HFFc6 (cell line): ENCODE measurements around the gene BOK. TPM values are rescaled to one million over a fixed set of nuclear protein-coding genes. Genes with fewer than 3 reads are reported as not detected.

Source experiments
- DNase-seq: peaks from one replicate; pipeline ENCODE4 v3.0.0-alpha.2; 2018
- H3K27ac Mint-ChIP-seq: 2 replicates; pipeline ENCODE4 v1.8.0; 2020; ENCODE audit warnings: mild to moderate bottlenecking, mixed read lengths
- H3K27me3 Mint-ChIP-seq: 2 replicates; pipeline ENCODE4 v1.8.0; 2021; ENCODE audit warnings: mild to moderate bottlenecking, moderate library complexity, mixed read lengths; ENCODE audit not compliant: insufficient read depth
- H3K36me3 Mint-ChIP-seq: 2 replicates; pipeline ENCODE4 v1.8.0; 2021; ENCODE audit warnings: low read depth, mixed read lengths
- H3K4me1 Mint-ChIP-seq: 2 replicates; pipeline ENCODE4 v1.8.0; 2020; ENCODE audit warnings: low read depth, mixed read lengths
- H3K4me3 Mint-ChIP-seq: 2 replicates; pipeline ENCODE4 v1.8.0; 2020; ENCODE audit warnings: mild to moderate bottlenecking, moderate library complexity, mixed read lengths
- H3K9me3 Mint-ChIP-seq: 2 replicates; pipeline ENCODE4 v1.8.0; 2020; ENCODE audit warnings: mild to moderate bottlenecking, mixed read lengths
- total RNA-seq, 6 experiments: library from RNA; stranded (reverse); fragmentation: NEBNext Ultra II Directional; extraction: Animal tissue kit (Norgen Biotek cat#: 25700); gene quantifications; 2 replicates in 1 of 6; 3 replicates in 5 of 6; pipeline ENCODE4 v1.2.3, GENCODE V29; 2021
- TF ChIP-seq, protein P1 (sequence below): fragments of 200-600 bp; sonication (generic); IDR thresholded peaks from 2 replicates; pipeline ENCODE4 v1.5.0; 2021; ENCODE audit warnings: antibody characterized with exemption, mild to moderate bottlenecking

BOK gene
- total RNA-seq, 6 experiments from 2014 or later = 26.3 to 42.4 (median 29.1) TPM

DNA sequence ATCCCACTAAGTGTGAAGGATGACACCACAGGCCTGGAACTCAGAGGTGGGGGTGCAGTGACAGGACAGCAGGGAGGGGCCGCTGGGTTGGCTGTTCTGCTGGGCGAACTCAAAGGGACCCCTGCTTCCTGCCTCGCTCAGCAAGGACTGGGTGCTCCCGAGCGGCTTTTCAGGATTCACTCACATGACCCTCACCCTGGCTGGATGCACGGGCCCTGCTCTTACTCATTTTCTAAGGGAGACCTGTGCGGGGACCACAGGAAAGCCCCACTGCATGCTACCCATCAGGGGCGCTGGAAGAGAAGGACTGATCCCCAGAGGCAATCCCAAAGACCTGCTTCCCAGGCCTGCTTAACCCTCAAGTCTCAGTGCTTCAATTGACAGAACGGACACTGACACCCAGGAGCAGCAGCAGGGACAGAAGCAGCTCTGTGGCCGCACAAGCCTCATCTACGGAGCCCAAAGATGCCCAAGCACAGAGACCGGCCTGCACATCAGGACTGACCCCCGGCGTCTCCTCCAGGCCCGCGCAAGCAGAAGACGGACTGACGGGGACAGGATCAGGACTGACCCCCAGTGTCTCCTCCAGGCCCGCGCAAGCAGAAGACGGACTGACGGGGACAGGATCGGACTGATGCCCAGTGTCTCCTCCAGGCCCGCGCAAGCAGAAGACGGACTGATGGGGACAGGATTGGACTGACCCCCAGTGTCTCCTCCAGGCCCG lies 48.8 kb downstream of the BOK start:
- Mint-ChIP-seq H3K4me1 (peaks cover 24% of the 10 kb centered on the region), H3K36me3 (peaks cover 5% of the 10 kb centered on the region), H3K4me3 (no peak overlapping the region), H3K27me3 (peaks cover 2% of the 10 kb centered on the region; the same call in 1 of the 2 replicates), H3K27ac (no peak overlapping the region), H3K9me3 (no peaks in the 10 kb centered on the region)
- TF ChIP-seq, protein P1, sequence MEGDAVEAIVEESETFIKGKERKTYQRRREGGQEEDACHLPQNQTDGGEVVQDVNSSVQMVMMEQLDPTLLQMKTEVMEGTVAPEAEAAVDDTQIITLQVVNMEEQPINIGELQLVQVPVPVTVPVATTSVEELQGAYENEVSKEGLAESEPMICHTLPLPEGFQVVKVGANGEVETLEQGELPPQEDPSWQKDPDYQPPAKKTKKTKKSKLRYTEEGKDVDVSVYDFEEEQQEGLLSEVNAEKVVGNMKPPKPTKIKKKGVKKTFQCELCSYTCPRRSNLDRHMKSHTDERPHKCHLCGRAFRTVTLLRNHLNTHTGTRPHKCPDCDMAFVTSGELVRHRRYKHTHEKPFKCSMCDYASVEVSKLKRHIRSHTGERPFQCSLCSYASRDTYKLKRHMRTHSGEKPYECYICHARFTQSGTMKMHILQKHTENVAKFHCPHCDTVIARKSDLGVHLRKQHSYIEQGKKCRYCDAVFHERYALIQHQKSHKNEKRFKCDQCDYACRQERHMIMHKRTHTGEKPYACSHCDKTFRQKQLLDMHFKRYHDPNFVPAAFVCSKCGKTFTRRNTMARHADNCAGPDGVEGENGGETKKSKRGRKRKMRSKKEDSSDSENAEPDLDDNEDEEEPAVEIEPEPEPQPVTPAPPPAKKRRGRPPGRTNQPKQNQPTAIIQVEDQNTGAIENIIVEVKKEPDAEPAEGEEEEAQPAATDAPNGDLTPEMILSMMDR = no peak
- no peak for DNase-seq

DNA sequence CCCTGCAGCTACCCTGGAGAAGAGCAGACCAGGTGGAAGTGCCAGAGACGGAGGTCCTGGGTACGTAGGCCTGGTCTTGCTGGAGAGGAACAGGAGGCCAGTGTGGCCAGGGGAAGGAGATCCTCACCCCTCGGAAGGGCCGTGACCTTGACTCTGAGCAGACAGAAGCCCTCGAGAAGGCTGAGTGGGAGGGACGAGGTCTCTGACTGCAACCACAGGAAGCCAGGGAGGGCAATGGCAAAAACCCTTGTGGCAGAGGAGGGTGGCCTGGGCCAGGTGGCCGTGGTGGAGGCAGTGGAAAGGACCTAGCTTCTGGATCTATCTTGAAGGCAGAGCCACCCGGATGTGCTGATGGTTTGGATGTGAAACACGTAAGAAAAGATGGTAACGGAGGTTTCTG lies 50.3 kb downstream of the BOK start:
- Mint-ChIP-seq H3K4me3 (peak overlapping the region; percentile 61), H3K9me3 (no peaks in the 10 kb centered on the region), H3K36me3 (no peaks in the 10 kb centered on the region; the same call in 1 of the 2 replicates), H3K27ac (peak overlapping the region; percentile 35), H3K27me3 (peaks cover 2% of the 10 kb centered on the region; the same call in 1 of the 2 replicates), H3K4me1 (peaks cover 29% of the 10 kb centered on the region)
- no peak for DNase-seq
- TF ChIP-seq, protein P1 = no peak

DNA sequence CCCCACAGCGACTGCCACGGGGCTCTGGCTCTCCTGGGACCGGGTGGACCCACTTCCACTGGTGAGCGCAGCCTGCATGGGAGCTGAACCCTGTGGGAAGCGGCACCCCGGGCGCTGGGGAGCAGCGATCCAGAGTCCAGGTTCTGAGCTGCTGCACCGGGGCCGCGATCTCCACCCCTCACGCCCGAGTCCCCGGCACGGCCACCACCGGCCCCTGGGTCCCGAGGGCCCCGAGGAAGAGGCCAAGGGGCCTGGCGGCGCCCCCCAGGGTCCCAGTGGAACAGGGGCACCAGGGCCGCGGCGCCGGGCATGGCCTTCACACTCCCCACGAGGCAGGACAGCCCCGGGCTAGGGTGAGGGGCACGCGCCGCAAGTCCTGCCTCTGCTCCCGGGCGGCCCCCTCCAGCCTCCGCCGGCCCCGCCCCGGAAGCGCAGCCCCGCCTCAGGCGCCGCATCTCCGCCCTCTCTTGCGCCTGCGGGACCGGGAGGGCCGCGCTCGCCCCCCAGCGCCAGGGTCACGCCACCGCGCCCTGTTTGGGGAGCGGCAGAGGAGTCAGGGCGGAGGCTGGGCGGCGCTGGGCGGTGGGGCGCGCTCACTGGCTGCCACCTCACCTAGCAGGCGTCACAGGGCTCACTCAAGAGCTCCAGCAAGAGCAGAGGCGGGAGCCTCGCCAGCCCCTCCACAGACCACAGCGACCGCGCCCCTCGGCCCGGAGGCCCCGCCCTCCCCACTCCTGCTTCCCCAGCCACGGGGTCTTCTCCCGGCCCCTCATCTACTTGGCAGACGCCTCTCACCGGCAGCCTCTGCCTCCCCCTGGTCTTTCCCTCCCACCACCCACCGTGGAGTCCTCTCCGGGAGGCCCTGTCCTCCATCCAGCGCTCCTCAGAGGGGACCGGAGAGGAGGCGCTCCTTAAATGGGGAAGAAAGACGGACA lies 51.6 kb downstream of the BOK start:
- Mint-ChIP-seq H3K4me3 (peak overlapping the region; percentile 63), H3K9me3 (no peaks in the 10 kb centered on the region), H3K36me3 (no peaks in the 10 kb centered on the region; the same call in 1 of the 2 replicates), H3K4me1 (peaks cover 29% of the 10 kb centered on the region), H3K27me3 (peaks cover 2% of the 10 kb centered on the region; the same call in 1 of the 2 replicates), H3K27ac (peak overlapping the region; percentile 86)
- TF ChIP-seq, protein P1 = peak; percentile 81
- DNase-seq = peak; percentile 81

DNA sequence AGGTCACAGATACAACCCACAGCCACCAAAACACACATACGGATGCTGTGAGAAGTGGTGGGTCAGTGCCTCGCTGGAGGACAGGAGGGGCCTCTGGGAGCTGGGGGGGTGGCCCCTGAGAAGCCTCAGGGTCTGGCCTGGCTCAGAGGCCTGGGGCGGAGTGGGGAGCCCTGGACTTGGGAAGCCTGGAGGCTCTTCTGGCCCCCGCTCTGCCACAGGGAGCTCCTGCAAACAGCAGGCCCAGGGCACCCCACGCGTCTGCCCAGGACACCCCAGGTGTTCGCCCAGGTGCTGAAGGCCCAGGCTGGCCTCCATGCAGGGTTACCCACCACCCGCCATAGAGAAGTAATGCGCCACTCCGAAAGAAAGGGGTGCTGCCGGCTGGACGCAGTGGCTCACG lies 52.5 kb downstream of the BOK start:
- Mint-ChIP-seq H3K4me1 (peaks cover 29% of the 10 kb centered on the region), H3K27ac (peak overlapping the region; percentile 86), H3K9me3 (no peaks in the 10 kb centered on the region), H3K27me3 (peaks cover 2% of the 10 kb centered on the region; the same call in 1 of the 2 replicates), H3K4me3 (peak overlapping the region; percentile 63), H3K36me3 (no peaks in the 10 kb centered on the region; the same call in 1 of the 2 replicates)
- TF ChIP-seq, protein P1 = no peak
- DNase-seq = no peak

DNA sequence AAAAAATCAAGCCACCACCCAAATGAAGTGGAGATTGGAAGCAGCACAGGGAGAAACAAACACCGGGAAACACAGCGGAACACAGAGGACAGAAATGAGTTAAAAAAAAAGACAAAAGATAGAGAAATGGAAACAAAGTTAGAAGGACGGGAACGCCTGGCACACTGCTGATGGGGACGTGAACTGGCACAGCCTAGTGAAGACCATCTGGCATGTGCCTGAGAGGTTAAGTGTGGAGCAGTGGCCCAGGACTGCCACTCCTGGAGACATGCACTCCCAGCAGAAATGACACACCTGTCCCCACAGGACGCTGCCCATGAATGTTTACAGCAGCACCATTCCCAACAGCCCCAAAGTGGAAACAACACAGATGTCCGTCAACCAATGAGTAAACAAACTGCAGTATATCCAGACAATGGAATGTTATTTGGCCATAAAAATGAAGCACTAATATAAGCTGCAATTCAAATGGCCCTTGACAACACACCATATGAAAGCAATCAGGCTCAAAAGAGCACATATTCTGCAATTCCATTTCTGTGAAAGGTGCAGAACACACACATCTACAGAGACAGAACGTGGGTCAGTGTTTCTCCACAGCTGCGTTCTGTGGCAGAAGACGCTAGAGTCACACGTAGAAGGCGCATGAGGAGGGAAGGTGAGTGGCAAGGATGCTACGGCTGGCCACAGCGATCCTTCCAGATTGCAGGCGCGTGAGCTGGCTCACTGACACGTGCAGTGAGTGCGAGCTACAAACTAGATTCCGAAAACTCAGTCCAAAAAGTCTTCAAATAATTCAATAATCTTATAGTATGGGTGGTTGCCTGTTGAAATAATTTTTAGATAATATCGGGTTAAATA lies 53.8 kb downstream of the BOK start:
- TF ChIP-seq, protein P1 = no peak
- no peaks in the 10 kb centered on the region for H3K9me3 Mint-ChIP-seq
- peaks cover 31% of the 10 kb centered on the region for H3K4me1 Mint-ChIP-seq
- no peaks in the 10 kb centered on the region; the same call in 1 of the 2 replicates for H3K36me3 Mint-ChIP-seq
- peaks cover 2% of the 10 kb centered on the region; the same call in 1 of the 2 replicates for H3K27me3 Mint-ChIP-seq
- H3K4me3 Mint-ChIP-seq = no peak overlapping the region
- DNase-seq = no peak
- 0 out of 2 replicates have a peak overlapping the region, but pooled peaks have one; percentile 0 for H3K27ac Mint-ChIP-seq
